ENCODE measurements around the gene ARFGAP3. TPM values are rescaled to one million over a fixed set of nuclear protein-coding genes. Genes with fewer than 3 reads are reported as not detected.

Gene ARFGAP3
- total RNA-seq, 1 experiment from 2014 or later: 15.0 TPM

DNA sequence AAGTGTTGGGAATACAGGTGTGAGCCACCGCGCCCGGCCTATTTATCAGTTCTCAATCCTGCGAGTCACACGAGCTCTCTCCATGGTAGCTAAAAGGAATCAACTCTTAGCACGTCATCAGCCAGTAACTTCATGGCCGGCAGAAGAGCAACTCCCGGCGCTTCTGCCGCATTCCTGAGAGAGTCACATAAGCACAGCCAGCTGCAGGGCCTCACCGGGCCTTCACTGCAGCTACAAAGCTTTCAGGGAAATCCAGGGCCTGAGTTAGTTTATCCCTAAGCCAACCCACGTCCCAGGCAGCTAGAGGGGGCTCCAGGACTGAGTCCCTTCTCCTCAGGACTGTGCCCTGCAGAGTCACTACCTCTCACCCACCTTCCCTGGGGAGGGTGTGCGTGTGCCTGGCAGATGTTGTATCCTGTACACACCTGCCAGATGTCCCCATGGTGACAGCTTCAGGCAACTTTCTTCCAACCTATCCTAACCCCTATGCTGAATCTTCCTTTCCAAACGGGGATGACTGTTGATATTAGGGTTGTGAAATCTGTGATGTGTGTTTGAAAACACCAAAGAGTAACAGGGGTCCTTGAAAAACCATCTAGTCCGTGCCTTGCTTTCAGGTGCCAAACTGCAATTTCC, 45.9 kb upstream of the ARFGAP3 start:
- no peak overlapping the region for H3K27ac ChIP-seq (ENCODE audit: insufficient read length, low read depth, low read length)
- no peaks in the 10 kb centered on the region for H3K27me3 ChIP-seq (ENCODE audit: insufficient read depth, low read length)
- no peak overlapping the region for H4K8ac ChIP-seq (replicated peaks; ENCODE audit: insufficient read length, low read depth, low read length)
- H3K27me3 Mint-ChIP-seq (ENCODE audit: low read depth): no peaks in the 10 kb centered on the region
- H2BK12ac ChIP-seq (ENCODE audit: insufficient read length, low read depth, low read length): no peak overlapping the region
- H3K4me2 ChIP-seq (ENCODE audit: insufficient read depth, insufficient read length, low read length): no peak overlapping the region
- H2BK20ac ChIP-seq (ENCODE audit: low read depth, low read length, poor library complexity, severe bottlenecking): no peak overlapping the region
- H3K9me3 ChIP-seq (ENCODE audit: control insufficient read depth, low read depth, low read length): no peaks in the 10 kb centered on the region
- H4K91ac ChIP-seq (ENCODE audit: insufficient read length, low read depth, low read length): no peak overlapping the region
- no peak overlapping the region for H2AK5ac ChIP-seq (ENCODE audit: insufficient read length, low read length)
- peaks cover 22 to 29% of the 10 kb centered on the region in 2 experiments for H3K4me1 Mint-ChIP-seq
- H3K9ac ChIP-seq (ENCODE audit: extremely low read depth, insufficient read length, low read length): no peak overlapping the region
- H2BK5ac ChIP-seq (ENCODE audit: insufficient read length, low read length): no peak overlapping the region
- TF ChIP-seq, protein P1, sequence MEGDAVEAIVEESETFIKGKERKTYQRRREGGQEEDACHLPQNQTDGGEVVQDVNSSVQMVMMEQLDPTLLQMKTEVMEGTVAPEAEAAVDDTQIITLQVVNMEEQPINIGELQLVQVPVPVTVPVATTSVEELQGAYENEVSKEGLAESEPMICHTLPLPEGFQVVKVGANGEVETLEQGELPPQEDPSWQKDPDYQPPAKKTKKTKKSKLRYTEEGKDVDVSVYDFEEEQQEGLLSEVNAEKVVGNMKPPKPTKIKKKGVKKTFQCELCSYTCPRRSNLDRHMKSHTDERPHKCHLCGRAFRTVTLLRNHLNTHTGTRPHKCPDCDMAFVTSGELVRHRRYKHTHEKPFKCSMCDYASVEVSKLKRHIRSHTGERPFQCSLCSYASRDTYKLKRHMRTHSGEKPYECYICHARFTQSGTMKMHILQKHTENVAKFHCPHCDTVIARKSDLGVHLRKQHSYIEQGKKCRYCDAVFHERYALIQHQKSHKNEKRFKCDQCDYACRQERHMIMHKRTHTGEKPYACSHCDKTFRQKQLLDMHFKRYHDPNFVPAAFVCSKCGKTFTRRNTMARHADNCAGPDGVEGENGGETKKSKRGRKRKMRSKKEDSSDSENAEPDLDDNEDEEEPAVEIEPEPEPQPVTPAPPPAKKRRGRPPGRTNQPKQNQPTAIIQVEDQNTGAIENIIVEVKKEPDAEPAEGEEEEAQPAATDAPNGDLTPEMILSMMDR (conservative IDR thresholded peaks at IDR 0.05): peak; percentile 27; the same call in 1 of the 3 replicates
- no peak overlapping the region; the same call in 1 of the 2 replicates for H3K14ac ChIP-seq (ENCODE audit: insufficient read depth, low read length)
- H4K5ac ChIP-seq (ENCODE audit: insufficient read length, low read depth, low read length): no peak overlapping the region
- H3K4me3 Mint-ChIP-seq: no peak overlapping the region
- H3K56ac ChIP-seq (ENCODE audit: insufficient read length, low read depth, low read length): no peak overlapping the region
- H3K4me1 ChIP-seq (ENCODE audit: insufficient read depth, low read length): no peaks in the 10 kb centered on the region
- no peak overlapping the region for H3K18ac ChIP-seq (ENCODE audit: insufficient read length, low read depth, low read length)
- H3K27ac Mint-ChIP-seq: peak overlapping the region; percentile 8 to 76 (median 49); a peak in 4 of 7 replicates
- H3K9me3 Mint-ChIP-seq: no peaks in the 10 kb centered on the region
- no peaks in the 10 kb centered on the region for H4K20me1 ChIP-seq (ENCODE audit: control insufficient read depth, insufficient read depth, insufficient read length)
- H2BK120ac ChIP-seq (ENCODE audit: low read depth, low read length, poor library complexity, severe bottlenecking): no peak overlapping the region
- H3K23ac ChIP-seq (ENCODE audit: insufficient read length, low read depth, low read length): no peak overlapping the region
- DNase-seq: peak; percentile 44
- no peak overlapping the region for H2AFZ ChIP-seq (ENCODE audit: low read length)
- H3K79me1 ChIP-seq (ENCODE audit: insufficient read depth, low read depth, low read length, poor library complexity, severe bottlenecking): no peaks in the 10 kb centered on the region
- no peak overlapping the region for H3T11ph ChIP-seq (ENCODE audit: low read length)
- peaks cover 0 to 15% (median 2%) of the 10 kb centered on the region in 3 experiments; a peak in 3 of 7 replicates for H3K36me3 Mint-ChIP-seq (ENCODE audit: insufficient read depth in 1 of 3, low read depth in 3 of 3)
- no peaks in the 10 kb centered on the region for H3K23me2 ChIP-seq (ENCODE audit: insufficient read length, low read depth, low read length, poor library complexity, severe bottlenecking)
- H3K79me2 ChIP-seq (ENCODE audit: insufficient read depth, low read length): peaks cover 2% of the 10 kb centered on the region; the same call in 1 of the 2 replicates
- H2BK15ac ChIP-seq (ENCODE audit: low read depth, low read length): no peak overlapping the region
- H3K4ac ChIP-seq (ENCODE audit: low read depth, low read length): no peak overlapping the region
- no CpG with 5 or more reads among the region's 15 CpGs for WGBS (ENCODE audit: extremely low coverage, insufficient read length, low lambda C conversion rate)

Data from H9 (cell line).